K562 (cell line): Measurements from ENCODE around the gene ALCAM. TPM values are rescaled to one million over a fixed set of nuclear protein-coding genes. Genes with fewer than 3 reads are reported as not detected.

Experiments used
- MED1 ChIP-seq: sonication (generic); formaldehyde crosslinking; IDR thresholded peaks from 2 replicates; pipeline ENCODE4 v1.8.1; 2023; ENCODE audit warnings: missing genetic modification reagents, borderline replicate concordance
- RFX7 ChIP-seq: fragments of 250-450 bp; sonication (Bioruptor Pico); IDR thresholded peaks from 2 replicates; pipeline ENCODE4 v1.5.1; 2021; ENCODE audit warnings: mild to moderate bottlenecking
- SMC3 ChIP-seq: conservative IDR thresholded peaks from 2 replicates; pipeline ENCODE4 v1.6.1; 2011; ENCODE audit warnings: low read depth, low read length, improper control_type of control experiment; ENCODE audit not compliant: insufficient read depth
- SPI1 ChIP-seq: IDR thresholded peaks from 2 replicates; pipeline ENCODE4 v1.6.1; 2011; ENCODE audit warnings: low read depth, low read length, control low read depth, borderline replicate concordance
- THAP7 ChIP-seq: fragments of 250-450 bp; sonication (Bioruptor Pico); IDR thresholded peaks from 2 replicates; pipeline ENCODE4 v1.5.0; 2021
- ZBTB40 ChIP-seq, 2 experiments: fragments of 450-650 bp in 1 of 2; sonication (generic) in 1 of 2; formaldehyde crosslinking in 1 of 2; IDR thresholded peaks; 2 replicates each; pipeline versions ENCODE4 v1.7.1 to v1.9.0; 2016 to 2022; ENCODE audit warnings: inconsistent platforms in 1 of 2, mild to moderate bottlenecking in 1 of 2, missing genetic modification reagents in 1 of 2
- ZNF121 ChIP-seq: sonication (generic); formaldehyde crosslinking; conservative IDR thresholded peaks from 2 replicates; pipeline ENCODE4 v1.8.0; 2022; ENCODE audit warnings: missing genetic modification reagents
- ZNF134 ChIP-seq: fragments of 250-450 bp; sonication (Bioruptor Pico); conservative IDR thresholded peaks from 2 replicates; pipeline ENCODE4 v1.4.0; 2020
- ZNF655 ChIP-seq: fragments of 250-450 bp; sonication (Bioruptor Pico); IDR thresholded peaks from 2 replicates; pipeline ENCODE4 v1.5.0; 2021
- polyA plus RNA-seq, 8 experiments: library from polyadenylated mRNA; depleted of rRNA in 4 of 8; stranded (reverse) in 5 of 8; unstranded in 3 of 8; fragments of >200 nt; fragmentation: Nextera tagmentation in 2 of 8; fragmentation: Illumina TruSeq in 1 of 8; extraction: Ambion mirVana in 2 of 8; extraction: Trizol in 1 of 8; gene quantifications; 2 replicates each; pipeline versions ENCODE4 v1.2.1 to v1.2.3, GENCODE V29; 2011 to 2014; ENCODE audit warnings: inconsistent platforms in 1 of 8, missing spikeins in 1 of 8
- total RNA-seq, 7 experiments: library from RNA; depleted of rRNA in 6 of 7; stranded (reverse); fragments of >200 nt in 6 of 7; fragmentation: Illumina TruSeq in 2 of 7; extraction: Trizol in 2 of 7; gene quantifications; 2 replicates each; pipeline versions ENCODE4 v1.2.1 to v1.2.3, GENCODE V29; 2011 to 2021; ENCODE audit warnings: low replicate concordance in 1 of 7

Gene ALCAM
- total and polyA plus RNA-seq, 9 of the 15 experiments (the other 6 are each of a cell fraction or from before 2014, with no cell fraction given) = 0.03 to 0.98 (median 0.14) TPM; not detected in 1

- TF ChIP-seq ZBTB40 (IDR thresholded peaks at IDR 0.05) (no peak), ZBTB40 (CRISPR knock-in tag; IDR thresholded peaks at IDR 0.05) (no peak), ZNF655 (CRISPR knock-in tag) (no peak), ZNF121 (CRISPR knock-in tag) (no peak), SPI1 (no peak), THAP7 (CRISPR knock-in tag) (no peak), ZNF134 (CRISPR knock-in tag) (no peak), MED1 (no peak), SMC3 (no peak), RFX7 (CRISPR knock-in tag) (no peak)
These were observed 155.1 kb downstream of the ALCAM start (continued) for GRCh38 chr3:105521770-105522169.
